Measurements from ENCODE around the gene CLDN16.

The CLDN16 gene

GRCh38 chr3:190345027-190345821 is 42.7 kb upstream of the CLDN16 start:
- peak; percentile 62 for DNase-seq (ENCODE audit: low spot score)
- Histone ChIP-seq H3K9me3 (ENCODE audit: severe bottlenecking) (no peaks in the 10 kb centered on the region), H3K27me3 (ENCODE audit: insufficient read depth, poor library complexity, severe bottlenecking) (no peaks in the 10 kb centered on the region), H3K4me1 (ENCODE audit: insufficient read depth, poor library complexity, severe bottlenecking) (peaks cover 27% of the 10 kb centered on the region), H3K4me3 (ENCODE audit: severe bottlenecking) (peak overlapping the region; percentile 9), H3K36me3 (ENCODE audit: low read depth) (no peaks in the 10 kb centered on the region), H3K27ac (ENCODE audit: poor library complexity, severe bottlenecking) (peak overlapping the region; percentile 95)
- peak; percentile 94 for ATAC-seq (ENCODE audit: low read depth)
- no peak for TF ChIP-seq CTCF (IDR thresholded peaks at IDR 0.05; ENCODE audit: poor library complexity, severe bottlenecking)

GRCh38 chr3:190345878-190346277 is 42.1 kb upstream of the CLDN16 start:
- Histone ChIP-seq H3K36me3 (ENCODE audit: low read depth) (no peaks in the 10 kb centered on the region), H3K4me1 (ENCODE audit: insufficient read depth, poor library complexity, severe bottlenecking) (peaks cover 27% of the 10 kb centered on the region), H3K9me3 (ENCODE audit: severe bottlenecking) (no peaks in the 10 kb centered on the region), H3K27me3 (ENCODE audit: insufficient read depth, poor library complexity, severe bottlenecking) (no peaks in the 10 kb centered on the region), H3K27ac (ENCODE audit: poor library complexity, severe bottlenecking) (peak overlapping the region; percentile 95), H3K4me3 (ENCODE audit: severe bottlenecking) (no peak overlapping the region)
- ATAC-seq (ENCODE audit: low read depth) (peak; percentile 22; the same call in 2 of the 3 replicates), DNase-seq (ENCODE audit: low spot score) (no peak)
- TF ChIP-seq CTCF (IDR thresholded peaks at IDR 0.05; ENCODE audit: poor library complexity, severe bottlenecking): no peak

- TF ChIP-seq CTCF (IDR thresholded peaks at IDR 0.05; ENCODE audit: poor library complexity, severe bottlenecking): no peak
- H3K4me3 ChIP-seq (ENCODE audit: severe bottlenecking): no peak overlapping the region
- no peak for ATAC-seq (ENCODE audit: low read depth)
These were observed 41.4 kb upstream of the CLDN16 start for GRCh38 chr3:190346541-190346940.

GRCh38 chr3:190352861-190353457 is 35.0 kb upstream of the CLDN16 start:
- ATAC-seq (ENCODE audit: low read depth): no peak
- H3K9me3 ChIP-seq (ENCODE audit: severe bottlenecking): no peaks in the 10 kb centered on the region
- H3K36me3 ChIP-seq (ENCODE audit: low read depth): no peaks in the 10 kb centered on the region
- no peak overlapping the region for H3K4me3 ChIP-seq (ENCODE audit: severe bottlenecking)
- no peak overlapping the region for H3K27ac ChIP-seq (ENCODE audit: poor library complexity, severe bottlenecking)
- DNase-seq (ENCODE audit: low spot score): no peak
- TF ChIP-seq CTCF (IDR thresholded peaks at IDR 0.05; ENCODE audit: poor library complexity, severe bottlenecking): no peak
- no peaks in the 10 kb centered on the region for H3K27me3 ChIP-seq (ENCODE audit: insufficient read depth, poor library complexity, severe bottlenecking)
- peaks cover 7% of the 10 kb centered on the region for H3K4me1 ChIP-seq (ENCODE audit: insufficient read depth, poor library complexity, severe bottlenecking)

More at GRCh38 chr3:190346541-190346940, 41.4 kb upstream of the CLDN16 start:
- Histone ChIP-seq H3K27ac (ENCODE audit: poor library complexity, severe bottlenecking) (peak overlapping the region; percentile 95), H3K27me3 (ENCODE audit: insufficient read depth, poor library complexity, severe bottlenecking) (no peaks in the 10 kb centered on the region), H3K9me3 (ENCODE audit: severe bottlenecking) (no peaks in the 10 kb centered on the region), H3K4me1 (ENCODE audit: insufficient read depth, poor library complexity, severe bottlenecking) (peaks cover 27% of the 10 kb centered on the region), H3K36me3 (ENCODE audit: low read depth) (no peaks in the 10 kb centered on the region)
- DNase-seq (ENCODE audit: low spot score): no peak

- Histone ChIP-seq H3K4me3 (ENCODE audit: severe bottlenecking) (no peak overlapping the region), H3K27ac (ENCODE audit: poor library complexity, severe bottlenecking) (peak overlapping the region; percentile 5), H3K36me3 (ENCODE audit: low read depth) (no peaks in the 10 kb centered on the region), H3K4me1 (ENCODE audit: insufficient read depth, poor library complexity, severe bottlenecking) (peaks cover 7% of the 10 kb centered on the region), H3K9me3 (ENCODE audit: severe bottlenecking) (no peaks in the 10 kb centered on the region), H3K27me3 (ENCODE audit: insufficient read depth, poor library complexity, severe bottlenecking) (no peaks in the 10 kb centered on the region)
- no peak for DNase-seq (ENCODE audit: low spot score)
- ATAC-seq (ENCODE audit: low read depth): no peak; the same call in 2 of the 3 replicates
- no peak for TF ChIP-seq CTCF (IDR thresholded peaks at IDR 0.05; ENCODE audit: poor library complexity, severe bottlenecking)
These were observed 31.7 kb upstream of the CLDN16 start for GRCh38 chr3:190356246-190356645.

Measured in RWPE2 (cell line).